Stomach (tissue), 9 donors: Measurements from ENCODE around the gene GKN1. TPM values are rescaled to one million over a fixed set of nuclear protein-coding genes. Genes with fewer than 3 reads are reported as not detected.

ENCODE experiments used
- DNase-seq, 2 donors: peaks; one replicate each; pipeline versions ENCODE4 v3.0.0 to v3.0.0-alpha.2; 2013 to 2019
- H3K27ac ChIP-seq, 5 donors: fragments of 200-600 bp in 4 of 5; sonication (generic) in 4 of 5; one replicate each; pipeline ENCODE4 v1.5.1; 2013 to 2019; ENCODE audit warnings: mild to moderate bottlenecking in 1 of 5, moderate library complexity in 1 of 5
- H3K27me3 ChIP-seq, 3 donors: fragments of 200-600 bp; sonication (generic); one replicate each; pipeline ENCODE4 v1.5.1; 2017 to 2019; ENCODE audit warnings: mixed run types in 1 of 3
- H3K36me3 ChIP-seq, 4 donors: fragments of 200-600 bp; sonication (generic); 1 replicate in 3 of 4; 2 replicates in 1 of 4; pipeline ENCODE4 v1.5.1; 2016 to 2019
- H3K4me1 ChIP-seq, 4 donors: fragments of 200-600 bp; sonication (generic); one replicate each; pipeline ENCODE4 v1.5.1; 2016 to 2019
- H3K4me3 ChIP-seq, 4 donors: fragments of 200-600 bp; sonication (generic) in 3 of 4; one replicate each; pipeline ENCODE4 v1.5.1; 2016 to 2019; ENCODE audit warnings: mild to moderate bottlenecking in 1 of 4
- H3K9me3 ChIP-seq, 4 donors: fragments of 200-600 bp; sonication (generic); one replicate each; pipeline ENCODE4 v1.5.1; 2016 to 2019
- EP300 ChIP-seq: sonication (generic); formaldehyde crosslinking; IDR thresholded peaks from one replicate; pipeline ENCODE4 v1.6.1; 2017; ENCODE audit warnings: antibody characterized with exemption
- POLR2A ChIP-seq, 4 donors: fragments of 450-650 bp; IDR thresholded peaks; one replicate each; pipeline ENCODE4 v1.6.1; 2016; ENCODE audit warnings: antibody characterized with exemption in 4 of 4, control low read depth in 2 of 4, mild to moderate bottlenecking in 1 of 4, moderate library complexity in 1 of 4
- POLR2AphosphoS5 ChIP-seq, 3 donors: sonication (generic); formaldehyde crosslinking; IDR thresholded peaks; one replicate each; pipeline ENCODE4 v1.6.1; 2016; ENCODE audit warnings: antibody characterized with exemption in 3 of 3
- WGBS, 5 donors: extraction: QIAGEN DNeasy Blood & Tissue Kit in 3 of 5; methylation state at CpG; one replicate each; pipeline versions ENCODE4 v1.1.5 to v1.1.7; 2013 to 2018; 5-methylcytosine and 5-hydroxymethylcytosine counted together
- intact Hi-C: fragments of 100-400 bp; cut with DNase I; formaldehyde crosslinking; loops from one replicate; pipeline ENCODE4 v1.15.1; 2023; ENCODE audit warnings: low total_unique reads
- polyA plus RNA-seq, 3 donors: library from polyadenylated mRNA; stranded (reverse); fragments of 200-250 nt; gene quantifications; one replicate each; pipeline ENCODE4 v1.2.3, GENCODE V29; 2013
- total RNA-seq, 5 donors: library from RNA; depleted of rRNA; stranded (reverse); fragments of >200 nt; gene quantifications; one replicate each; pipeline versions ENCODE4 v1.1.0 to v1.2.3, GENCODE V29; 2014 to 2016
- TF ChIP-seq, protein P1 (sequence below), 7 experiments: fragments of 450-650 bp in 4 of 7; fragments of 200-600 bp in 3 of 7; sonication (generic) in 3 of 7; IDR thresholded peaks; one replicate each; pipeline ENCODE4 v1.5.1; 2016 to 2019; ENCODE audit warnings: antibody characterized with exemption in 7 of 7, control low read depth in 2 of 7, mild to moderate bottlenecking in 1 of 7
- donor health status: healthy with polysubstance abuse.
- donor health status: Bipolar disorder and iron deficiency.
- donor health status: healthy.

The GKN1 gene
- total and polyA plus RNA-seq, 8 donors: 1.7 to 7,706 (median 624) TPM

DNA sequence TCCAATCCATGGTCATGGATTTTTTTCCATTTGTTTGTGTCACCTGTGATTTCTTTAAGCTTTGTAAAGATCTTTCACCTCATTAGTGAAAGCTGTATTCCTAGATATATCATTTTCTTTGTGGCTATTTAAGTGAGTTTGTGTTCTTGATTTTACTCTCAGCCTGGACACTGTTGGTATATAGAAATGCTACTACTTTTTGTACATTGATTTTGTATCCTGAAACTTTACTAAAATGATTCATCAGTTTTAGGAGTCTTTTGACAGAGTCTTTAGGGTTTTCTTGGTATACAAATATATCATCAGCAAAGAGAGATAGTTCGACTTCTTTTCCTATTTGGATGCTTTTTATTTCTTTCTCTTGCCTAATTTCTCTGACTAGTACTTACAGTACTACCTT lies 34.1 kb upstream of the GKN1 start:
- Histone ChIP-seq H3K4me3 (no peak overlapping the region), H3K27me3 (no peaks in the 10 kb centered on the region), H3K9me3 (no peaks in the 10 kb centered on the region), H3K36me3 (peaks cover 0 to 10% (median 1%) of the 10 kb centered on the region in 4 donors), H3K27ac (no peak overlapping the region), H3K4me1 (peaks cover 0 to 23% (median 9%) of the 10 kb centered on the region in 4 donors)
- intact Hi-C loops: no loop called here
- TF ChIP-seq POLR2A (IDR thresholded peaks at IDR 0.05) (no peak), EP300 (no peak), POLR2AphosphoS5 (IDR thresholded peaks at IDR 0.05) (no peak)
- TF ChIP-seq, protein P1, sequence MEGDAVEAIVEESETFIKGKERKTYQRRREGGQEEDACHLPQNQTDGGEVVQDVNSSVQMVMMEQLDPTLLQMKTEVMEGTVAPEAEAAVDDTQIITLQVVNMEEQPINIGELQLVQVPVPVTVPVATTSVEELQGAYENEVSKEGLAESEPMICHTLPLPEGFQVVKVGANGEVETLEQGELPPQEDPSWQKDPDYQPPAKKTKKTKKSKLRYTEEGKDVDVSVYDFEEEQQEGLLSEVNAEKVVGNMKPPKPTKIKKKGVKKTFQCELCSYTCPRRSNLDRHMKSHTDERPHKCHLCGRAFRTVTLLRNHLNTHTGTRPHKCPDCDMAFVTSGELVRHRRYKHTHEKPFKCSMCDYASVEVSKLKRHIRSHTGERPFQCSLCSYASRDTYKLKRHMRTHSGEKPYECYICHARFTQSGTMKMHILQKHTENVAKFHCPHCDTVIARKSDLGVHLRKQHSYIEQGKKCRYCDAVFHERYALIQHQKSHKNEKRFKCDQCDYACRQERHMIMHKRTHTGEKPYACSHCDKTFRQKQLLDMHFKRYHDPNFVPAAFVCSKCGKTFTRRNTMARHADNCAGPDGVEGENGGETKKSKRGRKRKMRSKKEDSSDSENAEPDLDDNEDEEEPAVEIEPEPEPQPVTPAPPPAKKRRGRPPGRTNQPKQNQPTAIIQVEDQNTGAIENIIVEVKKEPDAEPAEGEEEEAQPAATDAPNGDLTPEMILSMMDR (IDR thresholded peaks at IDR 0.05): no peak
- WGBS, 5 donors: 81 to 93% (median 88%) methylated on average over 1 of the region's 1 CpG
- DNase-seq: no peak

DNA sequence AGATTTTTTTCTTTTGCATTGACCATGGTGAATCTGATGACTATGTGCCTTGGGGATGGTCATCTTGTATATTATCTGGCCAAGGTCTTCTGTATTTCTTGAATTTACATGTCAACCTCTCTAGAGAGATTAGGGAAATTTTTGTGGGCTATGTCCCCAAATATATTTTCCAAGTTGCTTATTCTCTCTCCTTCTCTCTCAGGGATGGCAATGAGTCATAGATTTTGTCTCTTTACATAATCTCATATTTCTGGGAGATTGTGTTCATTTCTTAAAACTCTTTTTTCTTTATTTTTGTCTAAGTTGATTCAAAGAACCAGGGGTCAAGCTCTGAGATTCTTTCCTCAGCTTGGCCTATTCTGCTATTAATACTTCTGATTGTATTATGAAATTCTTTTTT lies 31.6 kb upstream of the GKN1 start:
- no peak for DNase-seq
- Histone ChIP-seq H3K4me1 (peaks cover 0 to 14% (median 10%) of the 10 kb centered on the region in 4 donors), H3K27ac (no peak overlapping the region), H3K9me3 (no peaks in the 10 kb centered on the region), H3K27me3 (no peaks in the 10 kb centered on the region), H3K4me3 (no peak overlapping the region), H3K36me3 (peaks cover 0 to 10% (median 2%) of the 10 kb centered on the region in 4 donors)
- TF ChIP-seq POLR2AphosphoS5 (IDR thresholded peaks at IDR 0.05): no peak
- no peak for TF ChIP-seq EP300
- TF ChIP-seq POLR2A (IDR thresholded peaks at IDR 0.05): no peak
- TF ChIP-seq, protein P1 (IDR thresholded peaks at IDR 0.05): no peak
- intact Hi-C loops: no loop called here

- peaks cover 0 to 10% (median 2%) of the 10 kb centered on the region in 4 donors for H3K36me3 ChIP-seq
- no peaks in the 10 kb centered on the region for H3K9me3 ChIP-seq
- intact Hi-C loops: no loop called here
- TF ChIP-seq, protein P1 (IDR thresholded peaks at IDR 0.05): peak in 5 of 7 experiments; percentile 66 to 85 (median 79)
- TF ChIP-seq EP300 (no peak), POLR2AphosphoS5 (IDR thresholded peaks at IDR 0.05) (peak in 1 of 3 donors; percentile 54)
- WGBS, 5 donors: 34 to 43% (median 38%) methylated on average over 20 to 27 of the region's 27 CpGs
- peaks cover 0 to 14% (median 10%) of the 10 kb centered on the region in 4 donors for H3K4me1 ChIP-seq
- peak; percentile 67 to 87 for DNase-seq
- H3K27ac ChIP-seq: peak overlapping the region in 1 of 5 donors; percentile 18
- H3K27me3 ChIP-seq: no peaks in the 10 kb centered on the region
- no peak overlapping the region for H3K4me3 ChIP-seq
These were observed 30.6 kb upstream of the GKN1 start for GRCh38 chr2:68943581-68944568.

DNA sequence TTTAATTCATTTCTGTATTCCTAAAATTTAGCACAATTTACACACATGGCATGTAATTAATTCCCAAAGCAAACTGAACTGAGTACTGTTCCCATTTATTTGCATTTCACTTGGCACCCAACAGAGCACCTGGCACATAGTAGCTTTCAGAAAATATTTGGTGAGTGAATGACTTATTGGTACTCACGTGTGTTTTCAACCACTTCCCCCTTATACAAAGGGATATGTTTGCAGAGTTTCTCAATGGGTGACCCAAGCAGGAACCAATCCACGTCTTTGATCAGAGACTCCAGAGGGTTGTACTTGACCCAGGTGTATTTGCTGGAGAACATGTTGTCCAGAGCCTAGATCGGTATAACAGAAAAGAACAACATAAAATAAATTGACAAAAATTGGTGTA lies 28.3 kb upstream of the GKN1 start:
- Histone ChIP-seq H3K27me3 (no peaks in the 10 kb centered on the region), H3K27ac (peak overlapping the region in 4 of 5 donors; percentile 17 to 72 (median 40)), H3K36me3 (peaks cover 0 to 10% (median 2%) of the 10 kb centered on the region in 4 donors), H3K4me3 (no peak overlapping the region), H3K9me3 (no peaks in the 10 kb centered on the region), H3K4me1 (peaks cover 0 to 14% (median 10%) of the 10 kb centered on the region in 4 donors)
- intact Hi-C loops: no loop called here
- WGBS, 5 donors: 19 to 50% (median 38%) methylated on average over 3 of the region's 3 CpGs
- DNase-seq: peak in 1 of 2 donors; percentile 67
- TF ChIP-seq EP300: no peak
- peak in 1 of 3 donors; percentile 63 for TF ChIP-seq POLR2AphosphoS5 (IDR thresholded peaks at IDR 0.05)
